Parathyroid adenoma (tissue), 2 donors: ENCODE results near the gene CFI.

Experiments
- H2AFZ ChIP-seq: fragments of 300-600 bp; sonication (generic); one replicate; pipeline ENCODE4 v1.7.0; 2017; ENCODE audit warnings: antibody characterized with exemption, mild to moderate bottlenecking
- H3K27ac ChIP-seq: fragments of 300-600 bp; sonication (generic); one replicate; pipeline ENCODE4 v1.7.0; 2017
- H3K27me3 ChIP-seq: fragments of 300-600 bp; sonication (generic); one replicate; pipeline ENCODE4 v1.7.0; 2017; ENCODE audit warnings: low read length; ENCODE audit not compliant: control insufficient read depth, insufficient read depth
- H3K36me3 ChIP-seq: fragments of 300-600 bp; sonication (generic); one replicate; pipeline ENCODE4 v1.7.0; 2017; ENCODE audit warnings: low read length; ENCODE audit not compliant: control insufficient read depth, insufficient read depth
- H3K4me1 ChIP-seq: fragments of 300-600 bp; sonication (generic); one replicate; pipeline ENCODE4 v1.7.0; 2017; ENCODE audit warnings: control low read depth
- H3K4me2 ChIP-seq: fragments of 300-600 bp; sonication (generic); one replicate; pipeline ENCODE4 v1.7.0; 2017; ENCODE audit warnings: low read length
- H3K4me3 ChIP-seq: fragments of 300-600 bp; sonication (generic); one replicate; pipeline ENCODE4 v1.7.0; 2017; ENCODE audit warnings: low read depth, low read length
- H3K79me2 ChIP-seq: fragments of 300-600 bp; sonication (generic); one replicate; pipeline ENCODE4 v1.7.0; 2017; ENCODE audit warnings: control low read depth
- H3K9ac ChIP-seq: fragments of 300-600 bp; sonication (generic); one replicate; pipeline ENCODE4 v1.7.0; 2017; ENCODE audit warnings: mild to moderate bottlenecking
- H3K9me3 ChIP-seq: fragments of 300-600 bp; sonication (generic); one replicate; pipeline ENCODE4 v1.7.0; 2017; ENCODE audit warnings: low read length; ENCODE audit not compliant: control insufficient read depth
- CTCF ChIP-seq: fragments of 300-600 bp; sonication (generic); IDR thresholded peaks from one replicate; pipeline ENCODE4 v1.7.0; 2017; ENCODE audit warnings: antibody characterized with exemption, mild to moderate bottlenecking
- donor health status: primary hyperparathyroidism.

CFI gene

GRCh38 chr4:109723110-109723509 is 78.7 kb downstream of the CFI start:
- Histone ChIP-seq H3K4me3 (no peak overlapping the region), H3K9me3 (no peaks in the 10 kb centered on the region), H2AFZ (no peak overlapping the region), H3K27me3 (no peaks in the 10 kb centered on the region), H3K36me3 (no peaks in the 10 kb centered on the region), H3K4me2 (no peak overlapping the region), H3K79me2 (peaks cover 16% of the 10 kb centered on the region), H3K27ac (no peak overlapping the region), H3K9ac (no peak overlapping the region), H3K4me1 (no peaks in the 10 kb centered on the region)
- TF ChIP-seq CTCF: no peak

GRCh38 chr4:109722357-109722756 is 79.4 kb downstream of the CFI start:
- Histone ChIP-seq H3K9me3 (no peaks in the 10 kb centered on the region), H3K27me3 (no peaks in the 10 kb centered on the region), H2AFZ (no peak overlapping the region), H3K4me3 (no peak overlapping the region), H3K79me2 (peaks cover 16% of the 10 kb centered on the region), H3K4me2 (no peak overlapping the region), H3K36me3 (no peaks in the 10 kb centered on the region), H3K4me1 (no peaks in the 10 kb centered on the region), H3K27ac (no peak overlapping the region), H3K9ac (no peak overlapping the region)
- no peak for TF ChIP-seq CTCF

- Histone ChIP-seq H3K27ac (no peak overlapping the region), H3K9ac (no peak overlapping the region), H3K4me3 (no peak overlapping the region), H2AFZ (no peak overlapping the region), H3K79me2 (peaks cover 16% of the 10 kb centered on the region), H3K9me3 (no peaks in the 10 kb centered on the region), H3K36me3 (no peaks in the 10 kb centered on the region), H3K4me2 (no peak overlapping the region), H3K27me3 (no peaks in the 10 kb centered on the region), H3K4me1 (no peaks in the 10 kb centered on the region)
- no peak for TF ChIP-seq CTCF
Measured at GRCh38 chr4:109721033-109721432, 80.8 kb downstream of the CFI start.

GRCh38 chr4:109719604-109720003 is 82.2 kb downstream of the CFI start:
- no peaks in the 10 kb centered on the region for H3K27me3 ChIP-seq
- peaks cover 16% of the 10 kb centered on the region for H3K79me2 ChIP-seq
- no peak overlapping the region for H3K4me3 ChIP-seq
- H3K9me3 ChIP-seq: no peaks in the 10 kb centered on the region
- no peak for TF ChIP-seq CTCF
- H3K4me1 ChIP-seq: no peaks in the 10 kb centered on the region
- no peak overlapping the region for H2AFZ ChIP-seq
- H3K36me3 ChIP-seq: no peaks in the 10 kb centered on the region
- H3K9ac ChIP-seq: no peak overlapping the region
- no peak overlapping the region for H3K4me2 ChIP-seq
- H3K27ac ChIP-seq: no peak overlapping the region

GRCh38 chr4:109718759-109719158 is 83.0 kb downstream of the CFI start:
- H2AFZ ChIP-seq: no peak overlapping the region
- no peak for TF ChIP-seq CTCF
- H3K27me3 ChIP-seq: no peaks in the 10 kb centered on the region
- no peaks in the 10 kb centered on the region for H3K36me3 ChIP-seq
- H3K4me2 ChIP-seq: no peak overlapping the region
- H3K9me3 ChIP-seq: no peaks in the 10 kb centered on the region
- H3K4me3 ChIP-seq: no peak overlapping the region
- peaks cover 12% of the 10 kb centered on the region for H3K79me2 ChIP-seq
- H3K4me1 ChIP-seq: no peaks in the 10 kb centered on the region
- no peak overlapping the region for H3K9ac ChIP-seq
- H3K27ac ChIP-seq: no peak overlapping the region
